NCI-H187 (cell line): Measurements from ENCODE around the gene OR4C3.
A peak's percentile ranks its signal among the peaks of the same experiment; 100 is the strongest.
"Not testable (repeated sequence)": the region's sequence is repeated elsewhere in the genome, so short reads cannot be mapped to it uniquely, and the experiment has no call there.

Source experiments
- DNase-seq, 2 experiments: peaks; one replicate each; lab custom pipeline; 2025; lab: John Stamatoyannopoulos, UW

OR4C3 gene

DNA sequence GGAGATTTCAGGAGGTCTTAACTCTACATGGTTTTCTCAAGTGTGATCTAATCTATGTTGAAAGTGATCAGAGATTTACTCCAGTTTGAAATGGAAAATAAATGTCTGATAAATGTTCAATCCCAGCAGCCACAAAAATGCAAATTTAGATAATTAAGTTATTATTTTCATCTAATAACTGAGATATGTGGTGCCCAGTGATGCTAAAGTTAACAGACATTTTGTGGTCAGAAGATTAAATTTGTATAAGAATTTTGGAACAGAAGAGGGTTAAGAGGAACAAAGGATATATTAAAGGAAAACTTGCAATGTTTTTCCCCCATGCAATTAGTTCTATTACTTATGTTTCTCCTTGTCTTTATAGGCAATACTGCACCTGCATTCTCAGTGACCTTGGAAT is at the start of gene OR4C3:
Gene OR4C3, plus strand, starts transcription at position 301 of the 400 bp plus-strand sequence. CDS start 102 bp downstream, outside the sequence.
- DNase-seq, result not testable (repeated sequence)

DNA sequence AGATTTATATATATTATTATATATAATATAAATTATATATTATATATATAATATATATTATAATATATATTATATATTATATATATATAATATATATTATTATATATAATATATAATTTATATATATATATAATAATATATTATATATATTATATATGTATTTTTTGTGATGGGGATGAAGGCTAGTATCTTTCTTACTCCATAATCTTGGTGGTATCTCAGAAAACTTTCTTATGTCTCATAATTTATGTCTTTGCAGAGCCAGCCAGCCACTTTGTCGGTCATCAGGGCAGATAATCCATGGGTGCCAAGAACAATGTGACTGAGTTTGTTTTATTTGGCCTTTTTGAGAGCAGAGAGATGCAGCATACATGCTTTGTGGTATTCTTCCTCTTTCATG is 18.8 kb upstream of the OR4C3 start, which contains the start of gene OR4S1:
Gene OR4S1, plus strand, starts transcription at position 301 of the 400 bp plus-strand sequence. Its CDS starts 0 bp downstream, at position 301.
- DNase-seq, result no peak

DNA sequence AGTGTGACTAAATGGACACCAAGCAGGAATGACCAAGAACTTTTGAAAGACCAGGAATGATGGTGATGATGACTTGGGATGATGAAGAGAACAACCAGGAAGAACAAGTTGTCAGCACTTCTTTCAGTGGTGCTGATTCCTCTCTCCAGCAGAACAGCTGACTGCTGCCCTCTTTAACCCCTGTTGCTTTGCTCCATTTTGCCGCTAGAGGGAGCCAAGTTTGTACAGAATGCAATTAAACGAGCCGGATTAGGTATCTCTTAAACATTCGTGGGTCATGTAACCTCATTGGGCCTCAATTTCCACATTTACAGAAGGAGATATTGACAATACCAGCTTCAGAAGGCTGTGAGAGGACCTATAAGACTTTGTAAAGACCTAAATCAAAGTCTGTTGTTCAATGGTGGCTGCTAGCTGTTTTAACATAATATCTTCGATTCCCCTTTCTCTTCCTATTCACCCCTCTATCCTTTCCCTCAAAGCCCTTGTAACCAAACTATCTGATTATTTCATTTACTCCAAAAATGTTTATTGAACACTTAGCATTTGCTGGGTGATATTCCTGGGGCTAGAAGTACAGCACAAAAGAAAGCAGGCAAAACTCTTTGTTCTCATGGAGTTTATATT is 16.8 kb upstream of the OR4C3 start:
- DNase-seq, result peak; percentile 23 to 32

DNA sequence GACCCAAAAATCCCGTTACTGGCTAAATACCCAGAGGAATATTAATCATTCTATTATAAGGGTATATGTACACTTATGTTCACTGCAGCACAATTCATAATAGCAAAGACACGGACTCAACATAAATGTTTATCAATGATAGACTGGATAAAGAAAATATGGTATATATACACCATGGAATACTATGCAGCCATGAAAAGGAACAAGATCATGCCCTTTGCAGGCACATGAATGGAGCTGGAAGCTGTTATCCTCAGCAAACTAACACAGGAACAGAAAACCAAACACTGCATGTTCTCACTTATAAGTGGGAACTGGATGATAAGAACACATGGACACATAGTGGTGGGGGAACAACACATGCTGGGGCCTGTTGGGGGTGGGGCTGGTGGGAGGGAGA is 11.1 kb upstream of the OR4C3 start:
- not testable (repeated sequence) for DNase-seq

DNA sequence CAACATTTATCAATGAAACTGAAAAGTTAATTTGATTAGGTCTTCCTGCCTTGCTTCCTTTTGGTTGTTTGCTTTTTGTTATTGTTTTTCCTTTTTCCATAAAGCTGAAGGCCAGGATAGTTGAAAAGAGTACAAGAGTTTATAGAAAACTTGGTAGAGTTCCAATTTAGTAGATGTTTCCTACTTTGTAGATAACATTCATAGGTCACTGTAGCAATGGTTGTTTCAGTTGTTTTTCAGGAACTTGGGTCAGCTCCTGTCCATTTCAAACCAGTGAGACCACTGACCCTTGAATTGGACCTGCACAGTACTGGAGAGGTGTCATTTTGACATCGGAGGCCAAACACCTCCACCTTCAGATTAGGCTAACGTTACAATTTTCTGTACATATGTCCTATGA is 4.9 kb upstream of the OR4C3 start:
- DNase-seq, result not testable (repeated sequence)

DNA sequence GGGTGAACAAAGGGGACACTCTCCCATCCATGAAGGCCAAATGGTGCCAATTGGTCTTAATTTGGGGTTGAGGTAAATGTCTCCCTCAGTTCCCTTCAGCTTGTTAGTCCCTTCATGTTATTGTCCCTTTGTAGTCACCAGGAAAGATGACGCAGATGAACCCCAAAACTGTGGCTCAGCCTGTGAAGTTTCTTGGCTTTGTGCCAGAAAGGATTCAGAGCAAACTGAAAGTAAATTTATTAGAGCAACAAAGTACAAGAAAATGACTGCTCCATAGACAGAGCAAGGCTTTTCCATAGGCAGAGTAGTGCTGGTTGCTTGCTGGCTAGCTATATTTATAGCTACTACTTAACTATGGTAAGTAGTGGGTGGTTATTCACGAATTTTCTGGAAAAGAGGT is 16.7 kb downstream of the OR4C3 start:
- DNase-seq, result no peak

DNA sequence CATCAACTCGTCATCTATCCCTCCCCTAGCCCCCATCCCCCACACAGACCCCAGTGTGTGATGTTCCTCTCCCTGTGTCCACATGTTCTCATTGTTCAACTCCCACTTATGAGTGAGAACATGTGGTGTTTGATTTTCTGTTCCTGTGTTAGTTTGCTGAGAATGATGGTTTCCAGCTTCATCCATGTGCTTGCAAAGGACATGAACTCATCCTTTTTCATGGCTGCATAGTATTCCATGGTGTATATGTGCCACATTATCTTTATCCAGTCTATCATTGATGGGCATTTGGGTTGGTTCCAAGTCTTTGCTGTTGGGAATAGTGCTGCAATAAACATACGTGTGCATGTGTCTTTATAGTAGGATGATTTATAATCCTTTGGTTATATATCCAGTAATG is 17.8 kb downstream of the OR4C3 start:
- DNase-seq, result not testable (repeated sequence)

DNA sequence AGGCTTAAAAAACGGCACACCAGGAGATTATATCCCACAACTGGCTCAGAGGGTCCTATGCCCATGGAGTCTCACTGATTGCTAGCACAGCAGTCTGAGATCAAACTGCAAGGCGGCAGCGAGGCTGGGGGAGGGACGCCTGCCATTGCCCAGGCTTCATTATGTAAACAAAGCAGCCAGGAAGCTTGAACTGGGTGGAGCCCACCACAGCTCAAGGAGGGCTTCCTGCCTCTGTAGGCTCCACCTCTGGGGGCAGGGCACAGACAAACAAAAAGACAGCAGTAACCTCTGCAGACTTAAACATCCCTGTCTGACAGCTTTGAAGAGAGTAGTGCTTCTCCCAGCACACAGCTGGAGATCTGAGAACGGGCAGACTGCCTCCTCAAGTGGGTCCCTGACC is 21.6 kb downstream of the OR4C3 start:
- DNase-seq, result not testable (repeated sequence)

DNA sequence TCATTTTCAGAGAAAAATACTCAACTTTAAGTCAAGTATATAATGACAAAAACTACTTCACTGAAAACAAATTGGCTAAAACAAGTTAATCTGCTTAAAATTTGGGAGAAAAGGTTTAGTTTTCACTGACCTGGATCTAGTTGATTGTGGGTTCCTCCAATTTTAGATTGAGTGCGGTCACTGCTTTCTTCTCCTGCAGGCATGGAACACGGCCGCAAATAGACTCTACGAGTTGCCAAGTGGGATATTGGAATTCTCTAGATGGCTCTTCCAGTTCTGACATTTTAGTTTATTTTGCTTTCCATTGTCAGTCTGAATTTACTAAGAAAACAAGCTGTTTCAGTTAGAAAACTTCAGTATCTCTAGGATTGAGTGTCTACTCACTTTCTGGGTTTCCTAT is 29.3 kb downstream of the OR4C3 start:
- no peak for DNase-seq

DNA sequence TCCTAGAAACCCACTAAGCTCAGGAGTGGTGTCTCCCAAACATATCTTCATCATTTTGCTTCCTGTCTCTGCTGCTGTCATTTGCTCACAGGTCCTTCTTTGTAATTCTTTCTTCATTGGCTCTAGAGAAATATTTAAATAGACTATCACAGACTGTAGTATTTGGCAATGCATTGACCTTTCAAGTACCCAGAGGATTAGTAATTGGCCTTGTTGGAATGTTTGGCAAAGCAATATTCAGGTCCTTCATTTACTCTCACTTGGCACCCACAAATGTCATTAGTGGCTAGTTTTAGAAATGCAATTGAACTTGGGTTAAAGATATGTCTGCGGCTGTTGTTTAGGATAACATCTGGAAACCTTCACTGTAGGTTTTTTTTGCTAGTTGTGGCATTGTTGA is 30.0 kb downstream of the OR4C3 start:
- DNase-seq, result no peak

DNA sequence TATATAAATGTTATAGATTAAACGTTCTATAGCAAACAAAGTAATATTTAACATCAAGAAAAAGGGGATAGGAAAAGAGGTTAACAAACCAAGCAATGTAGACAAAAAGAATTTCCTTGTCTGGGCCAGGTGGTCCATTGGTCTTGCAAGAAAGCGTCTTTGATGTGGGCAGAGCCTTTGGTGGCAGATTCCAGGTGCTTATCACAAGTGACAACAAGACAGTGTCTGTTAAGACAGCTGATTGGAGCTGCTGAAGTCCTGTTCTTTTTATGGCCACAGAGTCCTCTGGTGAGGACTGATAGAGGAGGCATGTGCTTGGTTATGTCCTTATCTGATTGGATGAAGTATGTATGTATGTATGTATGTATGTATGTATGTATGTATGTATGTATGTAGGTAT is 36.6 kb downstream of the OR4C3 start:
- not testable (repeated sequence) for DNase-seq

DNA sequence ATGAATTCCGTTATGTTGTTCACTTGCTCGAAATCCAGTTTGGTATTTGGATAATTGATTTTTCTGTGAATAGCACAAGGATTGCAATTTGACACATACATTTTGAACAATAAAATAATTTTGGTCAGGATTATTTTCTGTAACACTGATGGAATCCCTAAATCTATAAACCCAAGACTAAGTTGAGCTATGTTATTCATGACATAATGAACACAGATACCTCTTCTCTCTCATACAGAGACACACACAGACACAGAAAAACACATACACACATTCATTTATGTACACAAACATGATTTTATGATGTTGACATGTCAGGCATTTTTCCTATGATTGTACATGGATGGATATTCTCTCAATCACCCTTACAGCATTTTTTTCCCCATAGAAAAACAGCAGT is 41.6 kb downstream of the OR4C3 start, which contains the start of gene OR4C5:
Gene OR4C5, minus strand, starts transcription at position 101 of the 400 bp plus-strand sequence. Its CDS starts 0 bp downstream, at position 101.
- DNase-seq, result no peak
